Ovary (tissue), 9 donors: Measurements from ENCODE around the gene PIK3AP1. TPM values are rescaled to one million over a fixed set of nuclear protein-coding genes. Genes with fewer than 3 reads are reported as not detected.

Source experiments
- DNase-seq, 5 donors: peaks; one replicate each; pipeline ENCODE4 v3.0.0-alpha.2; 2019 to 2020
- H3K27ac ChIP-seq, 2 donors: fragments of 200-600 bp; one replicate each; pipeline versions ENCODE4 v1.5.1 to v1.8.0; 2019 to 2022
- H3K27me3 ChIP-seq: fragments of 200-600 bp; one replicate; pipeline ENCODE4 v1.8.0; 2022
- H3K36me3 ChIP-seq: fragments of 200-600 bp; sonication (generic); one replicate; pipeline ENCODE4 v1.5.1; 2019
- H3K4me1 ChIP-seq: one replicate; pipeline ENCODE4 v1.8.1; 2013; ENCODE audit warnings: mild to moderate bottlenecking, moderate library complexity; ENCODE audit not compliant: insufficient read depth
- H3K4me3 ChIP-seq: fragments of 200-600 bp; sonication (generic); one replicate; pipeline ENCODE4 v1.5.1; 2017
- H3K9me3 ChIP-seq, 2 donors: fragments of 200-600 bp in 1 of 2; sonication (generic) in 1 of 2; one replicate each; pipeline versions ENCODE4 v1.5.1 to v1.8.1; 2013 to 2019; ENCODE audit warnings: mild to moderate bottlenecking in 1 of 2, moderate library complexity in 1 of 2
- CTCF ChIP-seq, 3 donors: fragments of 450-650 bp in 2 of 3; fragments of 200-600 bp in 1 of 3; IDR thresholded peaks; one replicate each; pipeline versions ENCODE4 v1.5.1 to v1.8.0; 2016 to 2022; ENCODE audit warnings: antibody characterized with exemption in 3 of 3, mild to moderate bottlenecking in 1 of 3
- EP300 ChIP-seq: sonication (generic); formaldehyde crosslinking; IDR thresholded peaks from one replicate; pipeline ENCODE4 v1.6.1; 2017; ENCODE audit warnings: antibody characterized with exemption
- POLR2A ChIP-seq: fragments of 450-650 bp; IDR thresholded peaks from one replicate; pipeline ENCODE4 v1.6.1; 2017; ENCODE audit warnings: antibody characterized with exemption, mild to moderate bottlenecking, moderate library complexity
- WGBS, 3 donors: extraction: QIAGEN DNeasy Blood & Tissue Kit in 1 of 3; methylation state at CpG; one replicate each; pipeline versions ENCODE4 v1.1.5 to v1.1.7; 2013 to 2017; 5-methylcytosine and 5-hydroxymethylcytosine counted together
- intact Hi-C, 4 donors: fragments of 100-400 bp; cut with DNase I; formaldehyde crosslinking; loops; one replicate each; pipeline versions ENCODE4 v1.11.0 to v1.15.1; 2022 to 2023
- polyA plus RNA-seq, 2 donors: library from polyadenylated mRNA; stranded (reverse); fragments of 200-250 nt in 1 of 2; fragments of 350-450 nt in 1 of 2; fragmentation: Illumina TruSeq in 1 of 2; extraction: RNeasy Lipid Tissue Mini Kit (QIAGEN cat#74804) in 1 of 2; gene quantifications; one replicate each; pipeline ENCODE4 v1.2.3, GENCODE V29; 2013 to 2014
- total RNA-seq, 7 donors: library from RNA; depleted of rRNA in 2 of 7; stranded (reverse); fragments of >200 nt in 2 of 7; fragmentation: NEBNext Ultra II Directional in 3 of 7; extraction: Animal tissue kit (Norgen Biotek cat#: 25700) in 3 of 7; gene quantifications; one replicate each; pipeline versions ENCODE4 v1.1.0 to v1.2.4, GENCODE V29; 2016 to 2023
- donor health status: DM: no; HTN: no; CAD: no; lungs with moderate emphysema.
- donor health status: DM: no; HTN: no; CAD: no.
- donor health status: Bipolar disorder and iron deficiency.
- donor health status: DM: yes; HTN: yes; CAD: no.
- donor health status: DM: no; HTN: no; CAD: no.
- donor health status: DM: yes; HTN: yes; CAD: no.

PIK3AP1 gene
- total and polyA plus RNA-seq, 9 donors = 2.5 to 14.2 (median 7.8) TPM

GRCh38 chr10:96708456-96708855 is 11.9 kb downstream of the PIK3AP1 start:
- Histone ChIP-seq H3K27me3 (no peaks in the 10 kb centered on the region), H3K27ac (no peak overlapping the region), H3K9me3 (no peaks in the 10 kb centered on the region), H3K4me1 (no peaks in the 10 kb centered on the region), H3K36me3 (no peaks in the 10 kb centered on the region), H3K4me3 (no peak overlapping the region)
- intact Hi-C loops = no loop called here
- DNase-seq = no peak
- 86 to 89% (median 87%) methylated on average over 7 of the region's 7 CpGs for WGBS, 3 donors
- TF ChIP-seq POLR2A = no peak
- no peak for TF ChIP-seq CTCF (IDR thresholded peaks at IDR 0.05)
- TF ChIP-seq EP300 = no peak

- H3K27ac ChIP-seq = no peak overlapping the region
- no peak overlapping the region for H3K4me3 ChIP-seq
- no peaks in the 10 kb centered on the region for H3K27me3 ChIP-seq
- TF ChIP-seq POLR2A (no peak), CTCF (IDR thresholded peaks at IDR 0.05) (no peak), EP300 (no peak)
- H3K36me3 ChIP-seq = no peaks in the 10 kb centered on the region
- DNase-seq = no peak
- 87 to 91% (median 91%) methylated on average over 1 of the region's 1 CpG for WGBS, 3 donors
- H3K9me3 ChIP-seq = no peaks in the 10 kb centered on the region
- intact Hi-C loops = no loop called here
- H3K4me1 ChIP-seq = no peaks in the 10 kb centered on the region
These were observed 13.9 kb downstream of the PIK3AP1 start for GRCh38 chr10:96706331-96706853.

GRCh38 chr10:96705134-96705533 is 15.2 kb downstream of the PIK3AP1 start:
- H3K36me3 ChIP-seq = no peaks in the 10 kb centered on the region
- TF ChIP-seq EP300 = no peak
- H3K27me3 ChIP-seq = no peaks in the 10 kb centered on the region
- 88 to 92% (median 89%) methylated on average over 1 of the region's 1 CpG for WGBS, 3 donors
- H3K9me3 ChIP-seq = no peaks in the 10 kb centered on the region
- no peak for DNase-seq
- H3K27ac ChIP-seq = no peak overlapping the region
- no peaks in the 10 kb centered on the region for H3K4me1 ChIP-seq
- intact Hi-C loops = no loop called here
- H3K4me3 ChIP-seq = no peak overlapping the region

- Histone ChIP-seq H3K4me1 (no peaks in the 10 kb centered on the region), H3K9me3 (no peaks in the 10 kb centered on the region), H3K4me3 (no peak overlapping the region), H3K27me3 (no peaks in the 10 kb centered on the region), H3K36me3 (no peaks in the 10 kb centered on the region), H3K27ac (no peak overlapping the region)
- no peak for DNase-seq
- intact Hi-C loops = no loop called here
- 97 to 98% (median 97%) methylated on average over 4 of the region's 4 CpGs for WGBS, 3 donors
- TF ChIP-seq EP300 (no peak), CTCF (IDR thresholded peaks at IDR 0.05) (no peak), POLR2A (no peak)
These were observed 15.8 kb downstream of the PIK3AP1 start for GRCh38 chr10:96704563-96704962.

- Histone ChIP-seq H3K27me3 (no peaks in the 10 kb centered on the region), H3K4me1 (no peaks in the 10 kb centered on the region), H3K27ac (no peak overlapping the region), H3K4me3 (no peak overlapping the region), H3K9me3 (no peaks in the 10 kb centered on the region), H3K36me3 (no peaks in the 10 kb centered on the region)
- no peak for DNase-seq
- intact Hi-C loops = no loop called here
- WGBS, 3 donors = 69 to 72% (median 70%) methylated on average over 4 of the region's 4 CpGs
- no peak for TF ChIP-seq POLR2A
These were observed 17.0 kb downstream of the PIK3AP1 start for GRCh38 chr10:96703358-96703757.
